OCI-LY1 (cell line): ENCODE measurements around the gene CDC73.
"Not testable (repeated sequence)": the region's sequence is repeated elsewhere in the genome, so short reads cannot be mapped to it uniquely, and the experiment has no call there.

Experiments
- H2AFZ ChIP-seq: fragments of 200-600 bp; sonication (generic), shearing (Covaris generic); 2 replicates; pipeline ENCODE4 v1.6.0; 2014; ENCODE audit warnings: antibody characterized with exemption, mild to moderate bottlenecking, low read length
- H3F3A ChIP-seq: fragments of 200-600 bp; sonication (generic), shearing (Covaris generic); 2 replicates; pipeline ENCODE4 v1.6.0; 2014; ENCODE audit warnings: mild to moderate bottlenecking, antibody characterized with exemption, low read length, moderate library complexity; ENCODE audit not compliant: insufficient read depth
- H3K27ac ChIP-seq: fragments of 200-600 bp; sonication (generic); 2 replicates; pipeline ENCODE4 v1.5.1; 2014; ENCODE audit warnings: low read length, mixed run types, mild to moderate bottlenecking, low read depth; ENCODE audit not compliant: poor library complexity, severe bottlenecking
- H3K27me3 ChIP-seq: fragments of 200-600 bp; sonication (generic); 2 replicates; pipeline ENCODE4 v1.6.0; 2014; ENCODE audit warnings: antibody characterized with exemption, mild to moderate bottlenecking, low read length, moderate library complexity; ENCODE audit not compliant: insufficient read depth
- H3K36me3 ChIP-seq: fragments of 200-600 bp; sonication (generic); 2 replicates; pipeline ENCODE4 v1.6.1; 2014; ENCODE audit warnings: mild to moderate bottlenecking, antibody characterized with exemption, low read length, moderate library complexity, mixed read lengths; ENCODE audit not compliant: insufficient read depth
- H3K4me1 ChIP-seq: fragments of 200-600 bp; sonication (generic); 2 replicates; pipeline ENCODE4 v1.5.1; 2014; ENCODE audit warnings: mild to moderate bottlenecking, low read length, moderate library complexity; ENCODE audit not compliant: insufficient read depth, severe bottlenecking
- H3K4me2 ChIP-seq: fragments of 200-600 bp; sonication (generic), shearing (Covaris generic); 2 replicates; pipeline ENCODE4 v1.6.1; 2014; ENCODE audit warnings: low read length
- H3K4me3 ChIP-seq: fragments of 200-600 bp; sonication (generic); 2 replicates; pipeline ENCODE4 v1.5.1; 2014; ENCODE audit warnings: low read length, low read depth, mild to moderate bottlenecking, mixed read lengths; ENCODE audit not compliant: poor library complexity, severe bottlenecking
- H3K79me2 ChIP-seq: fragments of 200-600 bp; shearing (Covaris generic); 2 replicates; pipeline ENCODE4 v1.6.1; 2016; ENCODE audit warnings: mixed run types, low read length, mixed read lengths; ENCODE audit not compliant: insufficient read depth
- H3K9ac ChIP-seq: fragments of 200-600 bp; sonication (generic), shearing (Covaris generic); 2 replicates; pipeline ENCODE4 v1.6.1; 2014; ENCODE audit warnings: mild to moderate bottlenecking, low read length, mixed read lengths
- H3K9me2 ChIP-seq: fragments of 200-600 bp; sonication (generic), shearing (Covaris generic); 2 replicates; pipeline ENCODE4 v1.6.1; 2014; ENCODE audit warnings: low read depth, mild to moderate bottlenecking, low read length, mixed read lengths
- H3K9me3 ChIP-seq: fragments of 200-600 bp; shearing (Covaris generic); 2 replicates; pipeline ENCODE4 v1.6.1; 2014; ENCODE audit warnings: low read length, mixed read lengths
- H4K20me1 ChIP-seq: fragments of 200-600 bp; sonication (generic), shearing (Covaris generic); 2 replicates; pipeline ENCODE4 v1.6.0; 2016; ENCODE audit warnings: mild to moderate bottlenecking, low read length; ENCODE audit not compliant: insufficient read depth
- EZH2 ChIP-seq: fragments of 200-600 bp; sonication (generic), shearing (Covaris generic); IDR thresholded peaks from 2 replicates; pipeline ENCODE4 v1.8.0; 2017; ENCODE audit warnings: borderline replicate concordance, mixed run types, mild to moderate bottlenecking, antibody characterized with exemption, low read length, moderate library complexity, mixed read lengths
- TF ChIP-seq, protein P1 (sequence below): fragments of 200-600 bp; sonication (generic), shearing (Covaris generic); IDR thresholded peaks from 2 replicates; pipeline ENCODE4 v1.5.1; 2017; ENCODE audit warnings: mild to moderate bottlenecking, antibody characterized with exemption, low read length, moderate library complexity, mixed read lengths

The CDC73 gene

DNA sequence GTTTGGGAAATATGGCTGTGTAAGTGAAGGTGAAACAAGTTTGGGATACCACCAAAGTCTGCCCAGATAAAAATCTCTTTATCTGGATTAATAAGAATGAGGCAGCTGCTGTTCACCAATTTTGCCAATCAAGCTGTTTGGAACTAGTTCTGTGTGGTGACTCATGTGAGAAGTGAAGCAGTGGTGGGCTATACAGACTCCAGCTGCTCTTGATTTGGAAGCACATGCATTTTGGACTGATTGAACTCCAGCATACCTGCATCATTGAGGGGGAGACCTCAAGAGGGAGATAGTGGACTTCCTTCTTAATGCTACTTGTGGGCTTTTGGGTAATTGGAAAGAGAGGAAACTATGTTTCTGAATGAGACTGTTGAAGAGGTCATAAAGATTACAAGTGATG, 163.8 kb downstream of the CDC73 start:
- Histone ChIP-seq H3K9me3 (no peaks in the 10 kb centered on the region), H2AFZ (no peak overlapping the region), H4K20me1 (no peaks in the 10 kb centered on the region), H3K4me3 (no peak overlapping the region), H3K9me2 (no peaks in the 10 kb centered on the region), H3F3A (no peaks in the 10 kb centered on the region), H3K9ac (no peak overlapping the region), H3K27me3 (no peaks in the 10 kb centered on the region), H3K79me2 (no peaks in the 10 kb centered on the region), H3K4me2 (no peak overlapping the region), H3K36me3 (no peaks in the 10 kb centered on the region), H3K4me1 (no peaks in the 10 kb centered on the region), H3K27ac (no peak overlapping the region)
- TF ChIP-seq EZH2 = no peak
- TF ChIP-seq, protein P1, sequence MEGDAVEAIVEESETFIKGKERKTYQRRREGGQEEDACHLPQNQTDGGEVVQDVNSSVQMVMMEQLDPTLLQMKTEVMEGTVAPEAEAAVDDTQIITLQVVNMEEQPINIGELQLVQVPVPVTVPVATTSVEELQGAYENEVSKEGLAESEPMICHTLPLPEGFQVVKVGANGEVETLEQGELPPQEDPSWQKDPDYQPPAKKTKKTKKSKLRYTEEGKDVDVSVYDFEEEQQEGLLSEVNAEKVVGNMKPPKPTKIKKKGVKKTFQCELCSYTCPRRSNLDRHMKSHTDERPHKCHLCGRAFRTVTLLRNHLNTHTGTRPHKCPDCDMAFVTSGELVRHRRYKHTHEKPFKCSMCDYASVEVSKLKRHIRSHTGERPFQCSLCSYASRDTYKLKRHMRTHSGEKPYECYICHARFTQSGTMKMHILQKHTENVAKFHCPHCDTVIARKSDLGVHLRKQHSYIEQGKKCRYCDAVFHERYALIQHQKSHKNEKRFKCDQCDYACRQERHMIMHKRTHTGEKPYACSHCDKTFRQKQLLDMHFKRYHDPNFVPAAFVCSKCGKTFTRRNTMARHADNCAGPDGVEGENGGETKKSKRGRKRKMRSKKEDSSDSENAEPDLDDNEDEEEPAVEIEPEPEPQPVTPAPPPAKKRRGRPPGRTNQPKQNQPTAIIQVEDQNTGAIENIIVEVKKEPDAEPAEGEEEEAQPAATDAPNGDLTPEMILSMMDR = no peak

GRCh38 chr1:193288548-193289080, 166.8 kb downstream of the CDC73 start:
- not testable (repeated sequence) for H3K79me2 ChIP-seq, H3K27ac ChIP-seq, H3F3A ChIP-seq, H3K9me3 ChIP-seq, H3K27me3 ChIP-seq, H3K9me2 ChIP-seq, H4K20me1 ChIP-seq, H3K36me3 ChIP-seq, H2AFZ ChIP-seq, H3K4me2 ChIP-seq, H3K9ac ChIP-seq, H3K4me3 ChIP-seq, H3K4me1 ChIP-seq

DNA sequence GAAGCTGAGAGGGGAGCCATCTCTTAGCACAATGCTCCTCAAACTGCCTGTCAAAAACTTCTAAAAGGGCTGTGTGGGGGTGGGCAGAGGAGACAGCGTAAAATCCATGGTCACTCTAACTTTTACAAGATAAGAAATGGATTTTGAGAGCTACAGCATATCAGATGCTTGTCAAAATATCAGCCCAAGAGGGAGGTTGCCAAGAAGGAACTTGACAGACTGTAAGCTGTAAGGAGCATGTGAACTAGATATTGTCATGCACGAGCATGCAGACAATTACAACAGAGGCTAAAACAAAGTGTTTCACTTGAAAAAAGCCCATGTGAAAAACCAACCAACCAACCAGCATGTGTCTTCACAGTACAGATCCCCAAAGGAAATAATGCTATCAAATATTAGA, 171.9 kb downstream of the CDC73 start:
- Histone ChIP-seq H4K20me1 (no peaks in the 10 kb centered on the region), H3K9me3 (peaks cover 4% of the 10 kb centered on the region; the same call in 1 of the 2 replicates)

DNA sequence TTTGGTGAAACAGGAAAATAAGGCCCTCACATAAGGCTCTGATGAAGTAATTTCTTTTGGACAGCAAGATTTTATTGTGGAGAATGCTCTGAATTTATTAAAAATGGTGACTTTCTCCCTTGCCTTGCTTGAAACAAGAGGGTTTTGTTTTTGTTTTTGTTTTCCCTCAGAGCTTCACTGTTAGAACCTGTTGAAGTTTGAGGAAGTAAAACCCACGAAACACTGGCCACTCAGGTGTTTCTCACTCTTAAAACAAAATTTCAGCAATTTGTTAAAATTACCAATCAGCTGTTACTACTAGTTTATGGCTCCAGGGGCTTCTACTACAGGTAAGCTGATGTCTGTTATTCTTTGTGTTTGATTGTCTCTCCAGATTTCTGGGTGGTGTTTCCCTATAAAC, 177.2 kb downstream of the CDC73 start:
- no peak overlapping the region for H3K27ac ChIP-seq
- H3K36me3 ChIP-seq = no peaks in the 10 kb centered on the region
- TF ChIP-seq, protein P1 = no peak
- no peak for TF ChIP-seq EZH2
- H3K4me3 ChIP-seq = no peak overlapping the region
- H3K9me2 ChIP-seq = no peaks in the 10 kb centered on the region
- no peaks in the 10 kb centered on the region for H4K20me1 ChIP-seq
- H3K4me1 ChIP-seq = peaks cover 8% of the 10 kb centered on the region
- no peak overlapping the region for H3K9ac ChIP-seq
- no peaks in the 10 kb centered on the region for H3K79me2 ChIP-seq
- no peaks in the 10 kb centered on the region for H3F3A ChIP-seq
- no peaks in the 10 kb centered on the region for H3K27me3 ChIP-seq
- H3K9me3 ChIP-seq = peaks cover 4% of the 10 kb centered on the region; the same call in 1 of the 2 replicates
- no peak overlapping the region for H3K4me2 ChIP-seq
- peak overlapping the region; percentile 26; the same call in 1 of the 2 replicates for H2AFZ ChIP-seq

More for the DNA sequence above, 171.9 kb downstream of the CDC73 start:
- Histone ChIP-seq H3K79me2 (no peaks in the 10 kb centered on the region), H3K36me3 (no peaks in the 10 kb centered on the region), H3K4me3 (no peak overlapping the region), H3K27me3 (no peaks in the 10 kb centered on the region), H3K9me2 (no peaks in the 10 kb centered on the region), H3K27ac (no peak overlapping the region), H3K9ac (no peak overlapping the region), H3K4me1 (no peaks in the 10 kb centered on the region), H3K4me2 (no peak overlapping the region), H2AFZ (no peak overlapping the region), H3F3A (no peaks in the 10 kb centered on the region)
- no peak for TF ChIP-seq EZH2
- TF ChIP-seq, protein P1 = no peak
